ENCODE results near the gene CPNE9. TPM values are rescaled to one million over a fixed set of nuclear protein-coding genes. Genes with fewer than 3 reads are reported as not detected.

The CPNE9 gene
- total and polyA plus RNA-seq, 2 of the 13 experiments (the other 11 are each of a cell fraction or from before 2014, with no cell fraction given), result 0.20 TPM; not detected in 1

DNA sequence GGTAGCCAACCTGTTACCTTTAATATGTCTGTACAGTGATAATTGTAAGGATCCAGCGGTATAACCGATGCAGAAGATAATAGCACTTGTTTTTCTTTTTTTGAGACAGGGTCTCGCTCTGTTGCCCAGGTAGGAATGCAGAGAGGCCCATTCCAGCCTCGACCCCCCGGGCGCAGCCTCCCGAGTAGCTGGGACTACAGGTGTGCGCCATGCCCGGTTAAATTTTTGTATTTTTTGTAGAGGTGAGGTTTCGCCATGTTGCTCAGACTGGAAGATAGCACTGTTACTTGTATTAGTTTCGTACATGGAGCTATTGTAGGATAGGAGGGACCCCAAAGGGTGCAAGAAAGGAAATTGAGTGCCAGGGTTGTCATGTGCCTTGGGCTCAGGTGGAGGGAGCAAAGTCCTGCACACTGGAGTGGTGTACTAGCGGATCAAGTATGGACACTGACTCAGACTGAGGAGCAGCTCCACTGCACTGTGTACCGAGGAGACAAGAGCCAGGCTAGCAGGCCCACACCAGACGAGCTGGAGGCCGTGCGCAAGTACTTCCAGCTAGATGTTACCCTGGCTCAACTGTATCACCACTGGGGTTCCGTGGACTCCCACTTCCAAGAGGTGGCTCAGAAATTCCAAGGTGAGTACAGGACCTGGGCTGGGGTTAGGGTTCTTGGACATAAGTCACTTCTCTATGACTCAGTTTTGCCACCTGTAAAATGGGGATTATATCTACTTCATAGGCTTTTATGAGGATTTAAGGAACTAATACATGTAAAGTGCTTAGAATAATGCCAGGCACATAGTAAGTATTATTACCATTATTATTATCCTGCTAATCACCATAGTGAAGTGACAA, 47.2 kb downstream of the CPNE9 start (continued):
- no peak for TF ChIP-seq PHF5A (CRISPR knock-in tag; IDR thresholded peaks at IDR 0.05; ENCODE audit: low read depth, unreplicated experiment)
- TF ChIP-seq ZNF501 (CRISPR knock-in tag; IDR thresholded peaks at IDR 0.05), result no peak
- TF ChIP-seq KLF6 (CRISPR knock-in tag; IDR thresholded peaks at IDR 0.05), result no peak
- no peak for TF ChIP-seq SOX5 (CRISPR knock-in tag; IDR thresholded peaks at IDR 0.05; ENCODE audit: borderline replicate concordance)
- TF ChIP-seq ZSCAN25 (CRISPR knock-in tag; IDR thresholded peaks at IDR 0.05), result no peak
- TF ChIP-seq ZFP82 (CRISPR knock-in tag; IDR thresholded peaks at IDR 0.05; ENCODE audit: borderline replicate concordance), result no peak
- no peak for TF ChIP-seq NFE2L1 (CRISPR knock-in tag; IDR thresholded peaks at IDR 0.05; ENCODE audit: borderline replicate concordance)
- TF ChIP-seq ZNF781 (CRISPR knock-in tag; IDR thresholded peaks at IDR 0.05; ENCODE audit: borderline replicate concordance, not compliant biosample characterization), result no peak
- TF ChIP-seq ZNF414 (CRISPR knock-in tag; IDR thresholded peaks at IDR 0.05), result 0 out of 2 replicates have a peak, but pooled peaks have one; percentile 32
- peak; percentile 97 for TF ChIP-seq ZNF629 (CRISPR knock-in tag; conservative IDR thresholded peaks at IDR 0.05)
- TF ChIP-seq ZNF280B (CRISPR knock-in tag; IDR thresholded peaks at IDR 0.05; ENCODE audit: borderline replicate concordance), result no peak
- no peak for TF ChIP-seq ZNF552 (CRISPR knock-in tag; IDR thresholded peaks at IDR 0.05; ENCODE audit: borderline replicate concordance)
- TF ChIP-seq FOXK1 (CRISPR knock-in tag; IDR thresholded peaks at IDR 0.05; ENCODE audit: borderline replicate concordance, low read depth), result no peak
- no peak for TF ChIP-seq ZNF891 (CRISPR knock-in tag; IDR thresholded peaks at IDR 0.05)
- no peak for TF ChIP-seq RFXANK (CRISPR knock-in tag; IDR thresholded peaks at IDR 0.05)
- TF ChIP-seq YEATS4 (CRISPR knock-in tag; IDR thresholded peaks at IDR 0.05; ENCODE audit: borderline replicate concordance), result no peak
- TF ChIP-seq IRF2 (CRISPR knock-in tag; IDR thresholded peaks at IDR 0.05), result no peak
- TF ChIP-seq SKI (IDR thresholded peaks at IDR 0.05; ENCODE audit: partially characterized antibody), result no peak
- TF ChIP-seq ZNF205 (CRISPR knock-in tag; IDR thresholded peaks at IDR 0.05), result no peak
- TF ChIP-seq DMAP1 (CRISPR knock-in tag; IDR thresholded peaks at IDR 0.05), result no peak
- no peak for TF ChIP-seq BORCS8-MEF2B (CRISPR knock-in tag; IDR thresholded peaks at IDR 0.05)
- no peak for TF ChIP-seq ZNF367 (CRISPR knock-in tag; IDR thresholded peaks at IDR 0.05; ENCODE audit: borderline replicate concordance)
- TF ChIP-seq WIZ (CRISPR knock-in tag; IDR thresholded peaks at IDR 0.05), result no peak
- peak; percentile 24 for TF ChIP-seq KDM5A (IDR thresholded peaks at IDR 0.05; ENCODE audit: borderline replicate concordance, low read length)
- no peak for TF ChIP-seq ZNF768 (CRISPR knock-in tag; IDR thresholded peaks at IDR 0.05)

Data from HepG2 (cell line).